IPS-18a (cell line): ENCODE measurements around the gene GIMAP4.
"Not testable (repeated sequence)": the region's sequence is repeated elsewhere in the genome, so short reads cannot be mapped to it uniquely, and the experiment has no call there.

Source experiments
- H3K27ac ChIP-seq: one replicate; pipeline ENCODE4 v1.5.1; 2013; ENCODE audit warnings: low read length
- H3K27me3 ChIP-seq: one replicate; pipeline ENCODE4 v1.6.1; 2013; ENCODE audit warnings: mild to moderate bottlenecking, low read length; ENCODE audit not compliant: control insufficient read depth, insufficient read depth
- H3K36me3 ChIP-seq: one replicate; pipeline ENCODE4 v1.6.1; 2013; ENCODE audit warnings: low read depth, low read length; ENCODE audit not compliant: control insufficient read depth
- H3K4me1 ChIP-seq: one replicate; pipeline ENCODE4 v1.6.1; 2013; ENCODE audit warnings: low read depth, low read length; ENCODE audit not compliant: control insufficient read depth
- H3K4me3 ChIP-seq: one replicate; pipeline ENCODE4 v1.5.1; 2013; ENCODE audit warnings: low read length
- H3K9ac ChIP-seq: one replicate; pipeline ENCODE4 v1.6.1; 2013; ENCODE audit warnings: mild to moderate bottlenecking, low read length, moderate library complexity
- H3K9me3 ChIP-seq: one replicate; pipeline ENCODE4 v1.6.1; 2013; ENCODE audit warnings: low read depth, low read length; ENCODE audit not compliant: control insufficient read depth

Gene GIMAP4

DNA sequence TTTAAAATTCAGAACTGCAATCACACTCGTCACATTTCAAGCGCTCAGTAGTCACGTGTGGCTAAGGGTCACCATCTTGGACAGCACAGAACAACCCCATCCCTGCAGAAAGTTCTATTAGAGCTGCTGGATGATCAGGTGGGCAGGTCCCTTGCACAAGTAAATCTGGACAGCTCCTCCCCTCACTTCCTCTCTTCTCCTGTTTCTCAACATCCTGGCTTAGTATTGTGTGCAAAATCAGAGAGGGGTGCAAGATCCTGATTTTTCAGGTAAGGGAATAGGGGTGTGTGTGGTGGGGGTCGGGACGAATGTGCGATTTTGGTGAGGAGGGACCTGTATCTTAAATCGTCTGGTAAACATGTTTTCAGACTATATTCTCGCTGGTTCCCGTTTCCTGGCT is at the start of gene GIMAP4:
Gene GIMAP4, plus strand, starts transcription at position 222 of the 400 bp plus-strand sequence. CDS start 2,512 bp downstream, outside the sequence.
- Histone ChIP-seq H3K4me3 (no peak within 1 kb of the TSS), H3K27ac (no peak within 1 kb of the TSS), H3K9ac (no peak within 1 kb of the TSS), H3K27me3 (no peaks in the 10 kb centered on the region), H3K36me3 (no peaks in the 10 kb centered on the region), H3K4me1 (peaks cover 24% of the 10 kb centered on the region), H3K9me3 (no peaks in the 10 kb centered on the region)

DNA sequence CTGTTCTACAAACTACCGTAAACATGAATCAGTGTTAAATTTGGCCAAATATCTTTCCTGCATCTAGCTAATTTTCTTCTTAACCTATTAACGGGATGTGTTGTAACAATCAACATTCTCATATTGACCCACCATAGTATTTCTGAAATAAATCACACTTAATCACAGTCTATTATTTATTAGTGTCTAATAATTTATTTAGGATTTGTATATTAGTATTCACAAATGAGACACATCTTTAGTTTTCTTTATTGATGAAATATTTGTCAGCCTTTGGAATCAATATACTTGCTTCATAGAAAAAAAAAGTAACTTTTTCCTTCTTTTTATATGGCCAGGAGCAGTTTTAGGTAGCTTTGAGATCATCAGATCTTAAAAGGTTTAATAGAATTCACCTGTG is 47.9 kb upstream of the GIMAP4 start:
- Histone ChIP-seq H3K27ac (no peak overlapping the region), H3K27me3 (no peaks in the 10 kb centered on the region), H3K4me3 (no peak overlapping the region), H3K36me3 (no peaks in the 10 kb centered on the region), H3K4me1 (peaks cover 18% of the 10 kb centered on the region), H3K9me3 (no peaks in the 10 kb centered on the region), H3K9ac (no peak overlapping the region)

DNA sequence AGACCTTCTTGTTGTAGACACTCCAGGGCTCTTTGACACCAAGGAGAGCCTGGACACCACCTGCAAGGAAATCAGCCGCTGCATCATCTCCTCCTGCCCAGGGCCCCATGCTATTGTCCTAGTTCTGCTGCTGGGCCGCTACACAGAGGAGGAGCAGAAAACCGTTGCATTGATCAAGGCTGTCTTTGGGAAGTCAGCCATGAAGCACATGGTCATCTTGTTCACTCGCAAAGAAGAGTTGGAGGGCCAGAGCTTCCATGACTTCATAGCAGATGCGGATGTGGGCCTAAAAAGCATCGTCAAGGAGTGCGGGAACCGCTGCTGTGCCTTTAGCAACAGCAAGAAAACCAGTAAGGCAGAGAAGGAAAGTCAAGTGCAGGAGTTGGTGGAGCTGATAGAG is 47.0 kb upstream of the GIMAP4 start:
- H3K9me3 ChIP-seq, result no peaks in the 10 kb centered on the region
- no peak overlapping the region for H3K9ac ChIP-seq
- H3K27me3 ChIP-seq, result no peaks in the 10 kb centered on the region
- H3K27ac ChIP-seq, result no peak overlapping the region
- no peak overlapping the region for H3K4me3 ChIP-seq
- no peaks in the 10 kb centered on the region for H3K36me3 ChIP-seq
- H3K4me1 ChIP-seq, result peaks cover 18% of the 10 kb centered on the region

DNA sequence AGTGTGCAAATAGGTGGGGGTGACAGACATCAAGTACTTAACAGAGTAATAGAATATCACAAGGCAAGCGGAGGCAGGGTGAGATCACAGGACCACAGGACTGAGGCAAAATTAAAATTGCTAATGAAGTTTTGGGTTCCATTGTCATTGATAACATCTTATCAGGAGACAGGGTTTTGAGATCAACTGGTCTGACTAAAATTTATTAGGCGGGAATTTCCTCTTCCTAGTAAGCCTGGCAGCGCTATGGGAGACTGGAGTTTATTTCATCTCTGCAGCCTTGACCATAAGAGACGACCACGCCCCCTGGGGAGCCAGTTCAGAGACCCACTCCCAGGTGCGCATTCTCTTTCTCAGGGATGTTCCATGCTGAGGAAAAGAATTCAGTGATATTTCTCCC is 44.3 kb upstream of the GIMAP4 start:
- H3K9me3 ChIP-seq, H3K36me3 ChIP-seq, H3K27me3 ChIP-seq, H3K27ac ChIP-seq, H3K9ac ChIP-seq: not testable (repeated sequence)
- peaks cover 18% of the 10 kb centered on the region for H3K4me1 ChIP-seq
- peak overlapping the region; percentile 14 for H3K4me3 ChIP-seq

DNA sequence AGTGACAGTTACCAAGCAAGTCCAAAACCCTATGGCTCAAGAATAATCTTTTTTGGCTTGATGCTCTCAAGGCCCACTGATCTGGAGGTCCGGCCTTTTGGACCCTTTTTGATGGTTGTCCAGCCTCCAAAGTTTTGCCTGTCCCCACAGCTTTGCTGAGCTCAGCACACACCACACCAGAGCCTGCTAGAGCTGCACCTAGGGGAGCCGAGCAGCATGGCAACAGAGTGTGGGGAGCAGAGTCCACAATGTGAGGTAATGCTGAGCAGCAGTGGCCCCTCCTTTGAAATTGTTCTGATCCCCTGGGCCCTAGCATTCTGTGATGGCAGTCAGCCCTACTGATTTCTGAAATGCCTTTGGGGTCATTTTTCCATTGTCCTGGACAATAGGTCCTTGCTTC is 43.2 kb upstream of the GIMAP4 start:
- Histone ChIP-seq H3K4me3 (no peak overlapping the region), H3K36me3 (no peaks in the 10 kb centered on the region), H3K27ac (no peak overlapping the region), H3K4me1 (peaks cover 18% of the 10 kb centered on the region), H3K9ac (no peak overlapping the region), H3K9me3 (no peaks in the 10 kb centered on the region), H3K27me3 (no peaks in the 10 kb centered on the region)

DNA sequence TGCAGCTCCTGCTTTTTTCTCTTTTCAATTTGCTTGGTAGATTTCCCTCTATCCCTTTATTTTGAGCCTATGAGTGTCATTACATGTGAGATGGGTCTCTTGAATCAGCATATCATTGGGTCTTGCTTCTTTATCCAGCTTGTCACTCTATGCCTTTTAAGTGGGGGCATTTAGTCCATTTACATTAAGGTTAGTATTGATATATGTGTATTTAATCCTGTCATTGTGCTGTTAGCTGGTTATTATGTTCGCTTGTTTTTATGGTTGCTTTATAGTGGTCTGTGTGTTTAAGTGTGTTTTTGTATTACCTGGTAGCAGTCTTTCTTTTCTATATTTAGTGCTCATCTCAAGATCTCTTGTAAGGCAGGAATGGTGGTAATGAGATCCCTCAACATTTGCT is 35.5 kb upstream of the GIMAP4 start:
- no peaks in the 10 kb centered on the region for H3K36me3 ChIP-seq
- H3K4me3 ChIP-seq, result no peak overlapping the region
- H3K27ac ChIP-seq, result no peak overlapping the region
- no peak overlapping the region for H3K9ac ChIP-seq
- H3K27me3 ChIP-seq, result no peaks in the 10 kb centered on the region
- no peaks in the 10 kb centered on the region for H3K4me1 ChIP-seq
- H3K9me3 ChIP-seq, result peaks cover 5% of the 10 kb centered on the region

DNA sequence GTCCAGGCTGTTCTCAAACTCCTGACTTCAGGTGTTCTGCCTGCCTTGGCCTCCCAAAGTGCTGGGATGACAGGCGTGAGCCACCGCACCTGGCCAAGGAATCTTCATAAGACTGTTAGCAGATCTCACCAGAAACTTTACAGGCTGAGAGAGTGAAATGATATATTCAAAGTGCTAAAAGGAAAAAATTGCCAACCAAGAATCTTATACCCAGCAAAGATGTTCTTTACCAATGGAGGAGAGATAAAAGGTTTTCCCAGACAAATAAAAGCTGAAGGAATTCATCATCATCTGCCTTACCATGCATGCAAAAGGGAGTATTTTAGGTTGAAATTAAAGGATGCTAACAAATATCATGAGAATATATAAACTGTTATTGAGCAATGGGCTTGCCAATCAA is 28.9 kb upstream of the GIMAP4 start:
- Histone ChIP-seq H3K27me3 (no peaks in the 10 kb centered on the region), H3K9ac (no peak overlapping the region), H3K4me3 (no peak overlapping the region), H3K27ac (no peak overlapping the region), H3K36me3 (no peaks in the 10 kb centered on the region), H3K4me1 (no peaks in the 10 kb centered on the region), H3K9me3 (no peaks in the 10 kb centered on the region)

DNA sequence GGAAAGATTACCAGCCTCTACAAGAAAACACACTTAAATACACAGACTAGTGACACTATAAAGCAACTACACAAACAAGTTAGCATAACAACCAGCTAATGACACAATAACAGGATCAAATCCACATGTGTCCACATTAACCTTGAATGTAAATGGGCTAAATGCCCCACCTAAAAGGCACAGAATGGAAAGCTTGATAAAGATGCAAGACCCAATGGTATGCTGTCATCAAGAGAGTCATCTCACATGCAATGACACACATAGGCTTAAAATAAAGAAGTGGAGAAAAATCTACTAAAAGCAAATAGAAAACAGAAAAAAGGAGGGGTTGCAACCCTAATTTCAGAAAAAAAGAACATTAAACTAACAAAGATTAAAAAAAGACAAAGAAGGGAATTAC is 14.0 kb upstream of the GIMAP4 start:
- H3K4me3 ChIP-seq, result no peak overlapping the region
- no peaks in the 10 kb centered on the region for H3K36me3 ChIP-seq
- H3K27me3 ChIP-seq, result no peaks in the 10 kb centered on the region
- H3K27ac ChIP-seq, result no peak overlapping the region
- H3K9me3 ChIP-seq, result peaks cover 3% of the 10 kb centered on the region
- H3K4me1 ChIP-seq, result no peaks in the 10 kb centered on the region
- no peak overlapping the region for H3K9ac ChIP-seq

DNA sequence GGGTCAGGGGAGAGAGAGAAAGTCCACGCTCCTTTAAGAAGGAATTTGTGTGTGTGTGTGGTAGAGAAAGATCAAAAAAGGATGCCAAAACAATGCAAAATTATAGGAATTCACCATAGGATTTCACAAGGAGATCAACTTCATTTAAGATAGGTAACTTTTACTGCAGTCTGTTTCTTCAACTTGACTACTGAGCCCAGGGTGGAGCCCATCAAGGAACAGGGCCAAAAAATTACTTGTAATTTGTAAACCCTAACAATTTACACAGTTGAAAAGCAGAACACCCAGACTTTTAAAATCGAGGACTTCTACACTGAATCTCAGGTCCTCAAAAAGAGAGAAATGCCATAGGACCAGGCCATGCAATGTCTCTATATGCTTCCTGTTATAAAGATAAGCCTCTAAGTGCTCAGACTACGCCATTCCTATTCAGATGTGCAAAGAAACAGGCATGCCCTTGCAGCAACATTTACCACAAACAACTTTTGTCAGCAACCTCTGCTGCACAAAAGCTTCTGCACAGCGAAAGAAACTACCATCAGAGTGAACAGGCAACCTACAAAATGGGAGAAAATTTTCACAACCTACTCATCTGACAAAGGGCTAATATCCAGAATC is 10.6 kb upstream of the GIMAP4 start:
- no peaks in the 10 kb centered on the region for H3K9me3 ChIP-seq
- H3K36me3 ChIP-seq, result no peaks in the 10 kb centered on the region
- no peak overlapping the region for H3K27ac ChIP-seq
- H3K4me1 ChIP-seq, result no peaks in the 10 kb centered on the region
- H3K9ac ChIP-seq, result no peak overlapping the region
- H3K27me3 ChIP-seq, result no peaks in the 10 kb centered on the region
- H3K4me3 ChIP-seq, result no peak overlapping the region

DNA sequence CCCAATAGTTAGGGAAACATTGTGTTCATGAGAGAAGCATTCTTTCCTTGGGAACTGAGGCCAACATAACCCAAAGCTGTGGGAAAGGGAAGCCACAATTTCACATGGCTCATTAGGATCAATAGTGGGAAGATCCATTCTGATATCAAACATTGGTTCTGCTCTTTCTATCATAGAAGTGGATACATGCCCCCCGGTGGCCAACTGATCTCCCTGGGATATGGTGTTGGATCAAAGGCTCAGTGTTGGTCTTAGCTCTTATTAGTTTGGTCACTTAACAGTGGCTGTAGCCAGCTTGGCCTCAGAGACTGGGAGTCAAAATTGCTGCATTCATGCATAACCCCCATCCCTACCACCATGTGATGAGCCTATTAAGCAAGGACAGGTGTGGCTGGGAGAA is 6.7 kb upstream of the GIMAP4 start:
- Histone ChIP-seq H3K27ac (no peak overlapping the region), H3K27me3 (no peaks in the 10 kb centered on the region), H3K9me3 (no peaks in the 10 kb centered on the region), H3K36me3 (no peaks in the 10 kb centered on the region), H3K4me1 (peaks cover 8% of the 10 kb centered on the region), H3K9ac (no peak overlapping the region), H3K4me3 (no peak overlapping the region)

DNA sequence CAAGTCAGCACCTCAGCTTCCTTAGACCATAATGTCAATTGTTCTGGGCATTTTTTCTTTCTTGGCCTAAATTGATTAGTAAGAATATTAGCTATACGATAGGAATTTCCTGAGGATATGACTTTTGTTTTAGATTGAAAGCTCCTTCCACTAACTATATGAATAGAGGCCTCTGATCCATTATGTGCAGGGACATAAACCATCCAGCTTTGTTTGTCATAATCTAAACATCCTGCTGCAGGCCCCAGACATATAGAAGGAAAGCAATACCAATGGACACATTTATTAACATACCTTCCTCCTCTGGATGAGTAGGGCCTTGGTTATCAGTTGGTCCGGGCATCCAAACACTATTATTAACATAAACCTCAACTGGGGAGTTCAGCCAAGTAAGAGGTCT is 4.3 kb upstream of the GIMAP4 start:
- no peaks in the 10 kb centered on the region for H3K27me3 ChIP-seq
- H3K9me3 ChIP-seq, result no peaks in the 10 kb centered on the region
- H3K9ac ChIP-seq, result no peak overlapping the region
- H3K4me3 ChIP-seq, result no peak overlapping the region
- H3K27ac ChIP-seq, result no peak overlapping the region
- H3K36me3 ChIP-seq, result no peaks in the 10 kb centered on the region
- peaks cover 24% of the 10 kb centered on the region for H3K4me1 ChIP-seq

DNA sequence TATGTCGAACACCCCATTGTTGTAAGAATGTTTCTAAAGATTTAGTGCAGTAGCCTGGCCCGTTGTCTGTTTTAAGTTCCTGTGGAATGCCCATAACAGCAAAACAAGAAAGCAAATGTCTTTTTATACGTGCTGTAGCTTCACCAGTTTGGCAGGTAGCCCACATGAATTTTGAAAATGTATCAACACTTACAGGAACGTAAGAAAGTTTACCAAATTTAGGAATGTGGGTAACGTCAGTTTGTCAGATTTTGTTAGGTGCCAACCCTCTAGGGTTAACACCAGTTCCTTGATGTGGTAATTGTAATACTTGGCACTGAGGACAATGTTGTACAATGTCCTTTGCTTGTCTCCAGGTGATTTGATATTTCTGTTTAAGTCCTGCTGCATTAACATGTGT is 3.2 kb upstream of the GIMAP4 start:
- Histone ChIP-seq H3K27ac (no peak overlapping the region), H3K27me3 (no peaks in the 10 kb centered on the region), H3K4me1 (peaks cover 24% of the 10 kb centered on the region), H3K9ac (no peak overlapping the region), H3K4me3 (no peak overlapping the region), H3K9me3 (no peaks in the 10 kb centered on the region), H3K36me3 (no peaks in the 10 kb centered on the region)
